Measurements from ENCODE around the gene C16orf74. TPM values are rescaled to one million over a fixed set of nuclear protein-coding genes. Genes with fewer than 3 reads are reported as not detected.

The C16orf74 gene
- total RNA-seq, 1 donor: 0.81 TPM

DNA sequence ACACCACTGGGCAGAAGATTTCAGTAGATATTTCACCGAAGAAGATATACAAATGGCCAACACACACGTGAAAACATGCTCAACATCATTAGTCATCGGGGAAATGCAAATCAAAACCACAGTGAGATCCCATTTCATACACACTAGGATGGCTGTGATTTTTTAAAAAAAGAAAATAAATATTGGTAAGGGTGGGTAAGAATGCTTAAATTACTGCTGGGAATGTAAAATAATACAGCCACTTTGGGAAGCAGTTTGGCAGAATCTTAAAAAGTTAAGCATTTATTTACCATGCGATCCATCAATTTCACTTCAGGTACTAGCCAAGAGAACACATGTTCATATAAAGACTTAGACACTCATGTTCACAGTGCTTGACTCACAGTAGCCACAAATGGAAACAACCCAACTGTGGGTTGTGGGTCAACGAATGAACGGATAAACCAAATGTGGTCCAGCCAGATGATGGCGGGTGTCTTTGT, 6.5 kb upstream of the C16orf74 start:
- no peak for TF ChIP-seq CTCF (IDR thresholded peaks at IDR 0.05; ENCODE audit: insufficient read depth, low read length)
- no peak overlapping the region for H3K4me3 ChIP-seq (ENCODE audit: low read depth, low read length)
- DNase-seq (ENCODE audit: low read depth): peak; percentile 24

- no peak for TF ChIP-seq CTCF (IDR thresholded peaks at IDR 0.05; ENCODE audit: insufficient read depth, low read length)
- no peak for DNase-seq (ENCODE audit: low read depth)
- no peak overlapping the region for H3K4me3 ChIP-seq (ENCODE audit: low read depth, low read length)
These were observed 5.3 kb upstream of the C16orf74 start for GRCh38 chr16:85755929-85756768.

DNA sequence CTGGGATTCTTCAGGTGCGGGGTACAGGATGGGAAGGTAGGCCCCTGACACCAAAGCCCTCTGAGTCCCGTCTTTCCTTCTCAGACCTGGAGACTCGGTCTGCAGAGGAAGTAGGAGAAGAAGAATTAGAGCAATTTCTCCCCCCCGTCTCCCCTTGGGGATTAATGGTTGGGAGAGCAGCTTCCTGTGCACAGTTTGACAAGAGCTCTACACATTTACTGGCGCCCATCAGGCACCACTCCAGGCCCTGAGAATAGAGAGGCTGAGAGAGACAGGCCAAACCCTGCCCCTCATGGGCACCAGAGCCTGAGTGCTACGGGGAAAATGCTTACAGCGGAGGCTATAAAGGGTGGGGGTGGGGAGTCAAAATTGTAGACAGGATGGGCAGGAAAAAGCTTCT, 3.5 kb upstream of the C16orf74 start:
- DNase-seq (ENCODE audit: low read depth): no peak
- no peak for TF ChIP-seq CTCF (IDR thresholded peaks at IDR 0.05; ENCODE audit: insufficient read depth, low read length)
- no peak overlapping the region for H3K4me3 ChIP-seq (ENCODE audit: low read depth, low read length)

GRCh38 chr16:85753976-85754375, 3.1 kb upstream of the C16orf74 start:
- H3K4me3 ChIP-seq (ENCODE audit: low read depth, low read length): no peak overlapping the region
- no peak for TF ChIP-seq CTCF (IDR thresholded peaks at IDR 0.05; ENCODE audit: insufficient read depth, low read length)
- no peak for DNase-seq (ENCODE audit: low read depth)

DNA sequence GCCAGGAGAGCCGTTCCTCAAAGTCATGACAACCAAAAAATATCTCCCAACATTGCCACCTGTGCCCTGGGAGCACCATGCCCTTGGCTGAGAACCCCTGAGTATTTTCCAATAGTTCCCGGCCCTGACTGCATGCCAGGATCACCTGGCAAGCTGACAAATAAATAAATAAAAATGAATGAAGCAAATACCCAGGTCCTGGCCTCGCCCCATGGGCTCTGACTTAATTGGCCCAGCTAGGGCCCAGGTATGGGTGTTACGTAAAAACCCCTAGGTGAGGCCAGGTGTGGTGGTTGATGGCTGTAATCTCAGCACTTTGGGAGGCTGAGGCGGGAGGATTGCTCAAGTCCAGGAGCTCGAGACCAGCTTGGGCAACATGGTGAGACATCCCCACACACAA, 2.7 kb upstream of the C16orf74 start:
- DNase-seq (ENCODE audit: low read depth): no peak
- no peak for TF ChIP-seq CTCF (IDR thresholded peaks at IDR 0.05; ENCODE audit: insufficient read depth, low read length)

GRCh38 chr16:85752511-85753420, 1.9 kb upstream of the C16orf74 start:
- TF ChIP-seq CTCF (IDR thresholded peaks at IDR 0.05; ENCODE audit: insufficient read depth, low read length): no peak
- H3K4me3 ChIP-seq (ENCODE audit: low read depth, low read length): no peak overlapping the region
- DNase-seq (ENCODE audit: low read depth): no peak

More for the DNA sequence above, 2.7 kb upstream of the C16orf74 start:
- no peak overlapping the region for H3K4me3 ChIP-seq (ENCODE audit: low read depth, low read length)
